Measurements from ENCODE around the gene LIMD2.

DNA sequence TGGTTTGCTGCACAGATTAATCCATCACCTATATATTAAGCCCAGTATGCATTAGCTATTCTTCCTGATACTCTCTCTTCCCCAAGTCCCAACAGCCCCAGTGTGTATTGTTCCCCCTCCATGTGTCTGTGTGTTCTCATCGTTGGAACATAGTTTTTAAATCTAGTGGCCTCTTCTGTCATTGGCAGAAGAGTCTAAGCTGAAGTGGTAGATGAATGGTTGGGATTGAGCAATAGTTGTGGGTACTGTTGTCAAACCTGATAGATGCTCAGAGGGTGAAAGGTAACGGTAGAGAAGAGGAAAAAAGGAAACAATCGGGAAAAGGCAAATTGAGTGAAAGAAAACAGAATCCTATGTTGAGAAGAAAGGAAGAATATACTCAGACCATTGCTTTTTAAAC, 47.8 kb downstream of the LIMD2 start:
- TF ChIP-seq, protein P1, sequence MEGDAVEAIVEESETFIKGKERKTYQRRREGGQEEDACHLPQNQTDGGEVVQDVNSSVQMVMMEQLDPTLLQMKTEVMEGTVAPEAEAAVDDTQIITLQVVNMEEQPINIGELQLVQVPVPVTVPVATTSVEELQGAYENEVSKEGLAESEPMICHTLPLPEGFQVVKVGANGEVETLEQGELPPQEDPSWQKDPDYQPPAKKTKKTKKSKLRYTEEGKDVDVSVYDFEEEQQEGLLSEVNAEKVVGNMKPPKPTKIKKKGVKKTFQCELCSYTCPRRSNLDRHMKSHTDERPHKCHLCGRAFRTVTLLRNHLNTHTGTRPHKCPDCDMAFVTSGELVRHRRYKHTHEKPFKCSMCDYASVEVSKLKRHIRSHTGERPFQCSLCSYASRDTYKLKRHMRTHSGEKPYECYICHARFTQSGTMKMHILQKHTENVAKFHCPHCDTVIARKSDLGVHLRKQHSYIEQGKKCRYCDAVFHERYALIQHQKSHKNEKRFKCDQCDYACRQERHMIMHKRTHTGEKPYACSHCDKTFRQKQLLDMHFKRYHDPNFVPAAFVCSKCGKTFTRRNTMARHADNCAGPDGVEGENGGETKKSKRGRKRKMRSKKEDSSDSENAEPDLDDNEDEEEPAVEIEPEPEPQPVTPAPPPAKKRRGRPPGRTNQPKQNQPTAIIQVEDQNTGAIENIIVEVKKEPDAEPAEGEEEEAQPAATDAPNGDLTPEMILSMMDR (IDR thresholded peaks at IDR 0.05; ENCODE audit: insufficient read depth, low read depth, low read length) = no peak
- TF ChIP-seq EZH2 (IDR thresholded peaks at IDR 0.05; ENCODE audit: insufficient read depth, low read length) = no peak

All from astrocyte (in vitro differentiated cells and primary cell).